H1 (cell line): ENCODE results near the gene TCHP. TPM values are rescaled to one million over a fixed set of nuclear protein-coding genes. Genes with fewer than 3 reads are reported as not detected.

Source experiments
- CTCF ChIA-PET: fragments of 300-600 bp; sonication (Branson Sonifier 250); formaldehyde crosslinking; loops from one replicate; lab custom pipeline; 2021; ENCODE audit not compliant: partially characterized antibody; lab: Charles Lee
- POLR2A ChIA-PET: fragments of 300-600 bp; sonication (Branson Sonifier 250); formaldehyde crosslinking; loops from one replicate; lab custom pipeline; 2021; ENCODE audit warnings: inconsistent platforms; ENCODE audit not compliant: partially characterized antibody; lab: Charles Lee
- DNase-seq, 2 experiments: peaks; one replicate each; pipeline versions ENCODE4 v3.0.0 to v3.0.0-alpha.2; 2010 to 2022; ENCODE audit warnings: low spot score in 2 of 2, low read depth in 1 of 2, mixed read lengths in 1 of 2
- FAIRE-seq: peaks from 2 replicates; lab custom pipeline; 2011; peaks lifted over from hg19 to GRCh38; lab: Jason Lieb, UNC
- H2AFZ ChIP-seq: 2 replicates; pipeline ENCODE4 v1.8.1; 2012; ENCODE audit warnings: low read length, inconsistent platforms
- H2AK5ac ChIP-seq: 2 replicates; pipeline ENCODE4 v1.6.1; 2013; ENCODE audit warnings: low read depth, low read length
- H2BK120ac ChIP-seq: replicated peaks from 2 replicates; pipeline ENCODE3; 2013; ENCODE audit warnings: low read depth, low read length, inconsistent platforms
- H2BK12ac ChIP-seq: 2 replicates; pipeline ENCODE4 v1.6.1; 2013; ENCODE audit warnings: low read depth, low read length
- H2BK15ac ChIP-seq: 2 replicates; pipeline ENCODE4 v1.6.1; 2013; ENCODE audit warnings: low read length
- H2BK20ac ChIP-seq: 2 replicates; pipeline ENCODE4 v1.6.1; 2013; ENCODE audit warnings: low read length
- H2BK5ac ChIP-seq: 2 replicates; pipeline ENCODE4 v1.6.1; 2013; ENCODE audit warnings: low read depth, low read length
- H3K14ac ChIP-seq: 2 replicates; pipeline ENCODE4 v1.6.1; 2013; ENCODE audit warnings: inconsistent platforms; ENCODE audit not compliant: insufficient read length
- H3K18ac ChIP-seq: 2 replicates; pipeline ENCODE4 v1.6.1; 2013; ENCODE audit warnings: low read length; ENCODE audit errors: extremely low read depth
- H3K23ac ChIP-seq: 2 replicates; pipeline ENCODE4 v1.6.1; 2013; ENCODE audit warnings: inconsistent platforms; ENCODE audit not compliant: insufficient read length
- H3K23me2 ChIP-seq: 2 replicates; pipeline ENCODE4 v1.6.1; 2013; ENCODE audit warnings: low read depth, low read length
- H3K27ac ChIP-seq: 2 replicates; pipeline ENCODE4 v1.6.1; 2011; ENCODE audit warnings: low read depth, low read length, inconsistent platforms
- H3K27me3 ChIP-seq, 4 experiments: replicated peaks in 1 of 4; 1 replicate in 1 of 4; 2 replicates in 3 of 4; pipeline versions ENCODE4 v1.6.1 to v1.8.1; 2011 to 2013; ENCODE audit warnings: low read length in 3 of 4, mild to moderate bottlenecking in 3 of 4, inconsistent platforms in 2 of 4, mixed read lengths in 2 of 4, moderate library complexity in 1 of 4; ENCODE audit not compliant: control insufficient read depth in 3 of 4, insufficient read depth in 3 of 4; ENCODE audit errors: extremely low read depth in 1 of 4
- H3K36me3 ChIP-seq, 4 experiments: 2 replicates each; pipeline versions ENCODE4 v1.6.1 to v1.8.1; 2011 to 2013; ENCODE audit warnings: mild to moderate bottlenecking in 4 of 4, low read length in 3 of 4, moderate library complexity in 2 of 4, control low read depth in 1 of 4, inconsistent platforms in 1 of 4; ENCODE audit not compliant: insufficient read depth in 4 of 4, control insufficient read depth in 2 of 4
- H3K4ac ChIP-seq: replicated peaks from 2 replicates; pipeline ENCODE3; 2013; ENCODE audit warnings: low read length, low read depth, mixed read lengths, inconsistent platforms; ENCODE audit not compliant: insufficient read length
- H3K4me1 ChIP-seq, 4 experiments: replicated peaks in 1 of 4; 1 replicate in 1 of 4; 2 replicates in 3 of 4; pipeline versions ENCODE4 v1.6.1 to v1.8.1; 2011 to 2013; ENCODE audit warnings: low read length in 3 of 4, inconsistent platforms in 2 of 4, mixed read lengths in 1 of 4; ENCODE audit not compliant: insufficient read depth in 4 of 4, control insufficient read depth in 3 of 4
- H3K4me2 ChIP-seq, 2 experiments: 2 replicates each; pipeline versions ENCODE4 v1.6.1 to v1.8.1; 2011 to 2013; ENCODE audit warnings: low read depth in 2 of 2, low read length in 2 of 2, control low read depth in 1 of 2, inconsistent platforms in 1 of 2, mild to moderate bottlenecking in 1 of 2; ENCODE audit not compliant: insufficient read depth in 1 of 2
- H3K4me3 ChIP-seq, 4 experiments: fragments of 200-600, 300-600 bp in 1 of 4; sonication (generic), shearing (Covaris generic), sonication (Bioruptor Twin) in 1 of 4; 2 replicates each; pipeline versions ENCODE4 v1.5.1 to v1.8.1; 2011 to 2016; ENCODE audit warnings: low read length in 4 of 4, low read depth in 3 of 4, control low read depth in 2 of 4, inconsistent platforms in 2 of 4, mild to moderate bottlenecking in 2 of 4, mixed read lengths in 1 of 4, moderate library complexity in 1 of 4; ENCODE audit not compliant: insufficient read depth in 2 of 4; ENCODE audit errors: extremely low read depth in 1 of 4
- H3K56ac ChIP-seq: replicated peaks from 2 replicates; pipeline ENCODE3; 2013; ENCODE audit warnings: low read depth, mild to moderate bottlenecking, mixed read lengths, low read length, inconsistent platforms; ENCODE audit not compliant: insufficient read length
- H3K79me1 ChIP-seq: 2 replicates; pipeline ENCODE4 v1.6.1; 2013; ENCODE audit warnings: low read depth, low read length, control low read depth
- H3K79me2 ChIP-seq, 2 experiments: 2 replicates each; pipeline versions ENCODE4 v1.6.1 to v1.8.1; 2012 to 2013; ENCODE audit warnings: low read length in 2 of 2, mild to moderate bottlenecking in 2 of 2, inconsistent platforms in 1 of 2; ENCODE audit not compliant: insufficient read depth in 2 of 2, control insufficient read depth in 1 of 2
- H3K9ac ChIP-seq, 4 experiments: replicated peaks in 1 of 4; 1 replicate in 1 of 4; 2 replicates in 3 of 4; pipeline versions ENCODE4 v1.6.1 to v1.8.1; 2011 to 2013; ENCODE audit warnings: low read depth in 3 of 4, low read length in 3 of 4, control low read depth in 2 of 4, mild to moderate bottlenecking in 2 of 4, moderate library complexity in 2 of 4, inconsistent platforms in 1 of 4; ENCODE audit errors: extremely low read depth in 1 of 4
- H3K9me3 ChIP-seq, 2 experiments: 2 replicates each; pipeline versions ENCODE4 v1.6.1 to v1.8.1; 2012 to 2013; ENCODE audit warnings: mild to moderate bottlenecking in 2 of 2, moderate library complexity in 2 of 2, control low read depth in 1 of 2, inconsistent platforms in 1 of 2, low read depth in 1 of 2, low read length in 1 of 2, mixed read lengths in 1 of 2; ENCODE audit not compliant: insufficient read depth in 2 of 2
- H4K20me1 ChIP-seq, 2 experiments: replicated peaks in 1 of 2; 2 replicates each; pipeline versions ENCODE3 to v1.8.1; 2011 to 2013; ENCODE audit warnings: inconsistent platforms in 2 of 2, low read length in 2 of 2, mild to moderate bottlenecking in 1 of 2; ENCODE audit not compliant: insufficient read depth in 2 of 2, control insufficient read depth in 1 of 2
- H4K5ac ChIP-seq: 2 replicates; pipeline ENCODE4 v1.6.1; 2013; ENCODE audit warnings: low read length, low read depth, mixed read lengths, inconsistent platforms; ENCODE audit not compliant: insufficient read length
- H4K8ac ChIP-seq: 2 replicates; pipeline ENCODE4 v1.8.0; 2013; ENCODE audit warnings: mild to moderate bottlenecking, moderate library complexity, low read length, inconsistent platforms; ENCODE audit not compliant: insufficient read depth; ENCODE audit errors: extremely low read depth
- H4K91ac ChIP-seq: replicated peaks from 2 replicates; pipeline ENCODE3; 2013; ENCODE audit warnings: low read length, mixed read lengths, inconsistent platforms; ENCODE audit not compliant: insufficient read length
- BCL11A ChIP-seq, 2 experiments: IDR thresholded peaks; one replicate each; pipeline ENCODE4 v1.6.1; 2011; ENCODE audit warnings: low read depth in 2 of 2, low read length in 2 of 2, mild to moderate bottlenecking in 2 of 2
- HDAC6 ChIP-seq: IDR thresholded peaks from one replicate; pipeline ENCODE4 v1.7.1; 2012; ENCODE audit warnings: low read depth, mild to moderate bottlenecking, inconsistent platforms, low read length, moderate library complexity
- MAX ChIP-seq: IDR thresholded peaks from 2 replicates; pipeline ENCODE4 v1.6.1; 2012; ENCODE audit warnings: inconsistent platforms
- POLR2A ChIP-seq, 2 experiments: IDR thresholded peaks; 1 replicate in 1 of 2; 2 replicates in 1 of 2; pipeline ENCODE4 v1.6.1; 2011; ENCODE audit warnings: low read depth in 2 of 2, low read length in 2 of 2, mild to moderate bottlenecking in 2 of 2; ENCODE audit errors: control extremely low read depth in 1 of 2
- POLR2AphosphoS5 ChIP-seq: IDR thresholded peaks from 2 replicates; pipeline ENCODE4 v1.6.1; 2011; ENCODE audit warnings: low read depth, low read length
- SIX5 ChIP-seq: IDR thresholded peaks from 2 replicates; pipeline ENCODE4 v1.6.1; 2011; ENCODE audit warnings: mild to moderate bottlenecking, low read depth, low read length
- SP1 ChIP-seq: IDR thresholded peaks from 2 replicates; pipeline ENCODE4 v1.6.1; 2011; ENCODE audit warnings: low read depth, low read length
- TAF1 ChIP-seq: IDR thresholded peaks from 2 replicates; pipeline ENCODE4 v1.6.1; 2011; ENCODE audit warnings: mild to moderate bottlenecking, low read depth, low read length
- WGBS, 2 experiments: shearing (Covaris generic) in 1 of 2; methylation state at CpG; one replicate each; pipeline versions ENCODE4 v1.1.6 to v1.1.7; 2013 to 2015; ENCODE audit warnings: low lambda C conversion rate in 2 of 2, mixed read lengths in 2 of 2, inconsistent platforms in 1 of 2, low coverage in 1 of 2, missing lambda C conversion rate in 1 of 2; ENCODE audit not compliant: insufficient replicate concordance in 2 of 2, insufficient coverage in 1 of 2, insufficient read length in 1 of 2; ENCODE audit errors: extremely low coverage in 1 of 2, missing lambda C conversion rate in 1 of 2; 5-methylcytosine and 5-hydroxymethylcytosine counted together
- polyA plus RNA-seq, 7 experiments: library from polyadenylated mRNA; depleted of rRNA in 3 of 7; stranded (reverse) in 5 of 7; unstranded in 2 of 7; fragments of >200 nt in 5 of 7; fragments of 200-250 nt in 2 of 7; gene quantifications; 1 replicate in 5 of 7; 2 replicates in 1 of 7; 4 replicates in 1 of 7; pipeline versions ENCODE4 v1.2.1 to v1.2.3, GENCODE V29; 2011 to 2013; ENCODE audit warnings: missing spikeins in 2 of 7, mixed read lengths in 2 of 7
- total RNA-seq: library from RNA; stranded (reverse); fragmentation: NEBNext Ultra II Directional; extraction: Animal tissue kit (Norgen Biotek cat#: 25700); gene quantifications from 2 replicates; pipeline ENCODE4 v1.2.1, GENCODE V29; 2021

Gene TCHP
- total and polyA plus RNA-seq, 2 of the 8 experiments (the other 6 are each of a cell fraction or from before 2014, with no cell fraction given) = 2.8 to 4.5 TPM

- peak; percentile 53 for TF ChIP-seq MAX
- TF ChIP-seq BCL11A (IDR thresholded peaks at IDR 0.05; ENCODE audit: low read depth in 2 of 2, low read length in 2 of 2) = no peak
- no peak for TF ChIP-seq SIX5
- TF ChIP-seq HDAC6 = no peak
- 0 out of 2 replicates have a peak, but pooled peaks have one; percentile 34 for TF ChIP-seq TAF1
- TF ChIP-seq POLR2AphosphoS5 = peak; percentile 29; the same call in 1 of the 2 replicates
- TF ChIP-seq SP1 = 0 out of 2 replicates have a peak, but pooled peaks have one; percentile 12
- TF ChIP-seq POLR2A (IDR thresholded peaks at IDR 0.05; ENCODE audit: control extremely low read depth in 1 of 2, low read depth in 2 of 2, low read length in 2 of 2) = peak in 1 of 2 experiments; percentile 50; a peak in 1 of 3 replicates
- no peak overlapping the region for H3K23ac ChIP-seq
- 3% methylated on average over 5 of the region's 5 CpGs; no CpG with 5 or more reads in 1 of the 2 experiments for WGBS, 2 experiments
- no peaks in the 10 kb centered on the region for H3K23me2 ChIP-seq
- H3K4me1 ChIP-seq = peaks cover 7 to 12% (median 8%) of the 10 kb centered on the region in 4 experiments
- no peak overlapping the region for H2BK12ac ChIP-seq
- no peaks in the 10 kb centered on the region for H3K27me3 ChIP-seq
- no peak overlapping the region for H3K4me3 ChIP-seq
- no peaks in the 10 kb centered on the region for H4K20me1 ChIP-seq
- no peaks in the 10 kb centered on the region for H3K79me1 ChIP-seq
- H4K8ac ChIP-seq = no peak overlapping the region
- no peak overlapping the region for H3K14ac ChIP-seq
- POLR2A ChIA-PET = interaction anchor here (0.6 to 1.5 kb wide), 2 partner anchors 18 to 80 kb away, joined by 3 read pairs; no protein-coding TSS in a partner anchor
- H2AFZ ChIP-seq = no peak overlapping the region
- H2BK20ac ChIP-seq = no peak overlapping the region
- no peak overlapping the region; the same call in 1 of the 2 replicates for H2BK15ac ChIP-seq
- H3K9ac ChIP-seq = no peak overlapping the region
- H3K79me2 ChIP-seq = no peaks in the 10 kb centered on the region
- peaks cover 0 to 5% (median 2%) of the 10 kb centered on the region in 4 experiments; a peak in 2 of 8 replicates for H3K36me3 ChIP-seq
- no peak overlapping the region for H4K5ac ChIP-seq
- H4K91ac ChIP-seq = no peak overlapping the region
- peak overlapping the region; percentile 53; the same call in 1 of the 2 replicates for H2BK5ac ChIP-seq
- H3K4ac ChIP-seq = no peak overlapping the region
- no peaks in the 10 kb centered on the region for H3K9me3 ChIP-seq
- DNase-seq = no peak
- H3K4me2 ChIP-seq = peak overlapping the region; percentile 12 to 51; a peak in 3 of 4 replicates
- no peak overlapping the region; the same call in 1 of the 2 replicates for H3K18ac ChIP-seq
- no peak overlapping the region for H2BK120ac ChIP-seq
- peak; percentile 62 for FAIRE-seq
- H3K56ac ChIP-seq = no peak overlapping the region
- no peak overlapping the region for H3K27ac ChIP-seq
- no peak overlapping the region for H2AK5ac ChIP-seq
- CTCF ChIA-PET = interaction anchor here (0.6 to 1.7 kb wide), 3 partner anchors 11 to 35 kb away, joined by 4 to 5 read pairs (median 5); no protein-coding TSS in a partner anchor
These were observed 46.4 kb downstream of the TCHP start for GRCh38 chr12:109946505-109946904.
